ENCODE data around the gene LRMDA. TPM values are rescaled to one million over a fixed set of nuclear protein-coding genes. Genes with fewer than 3 reads are reported as not detected.

The LRMDA gene
- total RNA-seq, 1 experiment from 2014 or later: 1.2 TPM

GRCh38 chr10:76040107-76040829 lies 608.8 kb downstream of the LRMDA start:
- intact Hi-C loops (cut with micrococcal nuclease): no loop called here
- ATAC-seq (no peak), DNase-seq (no peak)
- Histone ChIP-seq H3K4me2 (ENCODE audit: low read length) (no peak overlapping the region), H3K9me3 (ENCODE audit: low read length) (peaks cover 18% of the 10 kb centered on the region), H3K27me3 (ENCODE audit: low read length) (peaks cover 49% of the 10 kb centered on the region), H3K9me2 (replicated peaks; ENCODE audit: low read length) (no peaks in the 10 kb centered on the region), H3F3A (ENCODE audit: low read length, unreplicated experiment) (no peaks in the 10 kb centered on the region), H3K27ac (ENCODE audit: low read length) (no peak overlapping the region), H2AFZ (ENCODE audit: low read length) (no peak overlapping the region), H3K9ac (ENCODE audit: low read length) (no peak overlapping the region), H3K36me3 (ENCODE audit: low read depth, low read length) (no peaks in the 10 kb centered on the region), H3K4me1 (ENCODE audit: insufficient read depth, low read length) (peaks cover 10% of the 10 kb centered on the region), H4K20me1 (ENCODE audit: low read length) (no peaks in the 10 kb centered on the region), H3K4me3 (ENCODE audit: low read length) (no peak overlapping the region), H3K79me2 (ENCODE audit: low read length) (no peaks in the 10 kb centered on the region)
- ChIA-PET CTCF (no interaction called here), POLR2A (ENCODE audit: unreplicated experiment) (no interaction called here)
- TF ChIP-seq EZH2 (IDR thresholded peaks at IDR 0.05; ENCODE audit: low read length, unreplicated experiment) (no peak), CTCF (conservative IDR thresholded peaks at IDR 0.05; ENCODE audit: low read depth, low read length) (no peak), EZH2phosphoT487 (IDR thresholded peaks at IDR 0.05; ENCODE audit: borderline replicate concordance, low read length) (no peak)
- no TSS peak for BruUV-seq (replicated peaks)

GRCh38 chr10:76040830-76041220 lies 609.4 kb downstream of the LRMDA start:
- Histone ChIP-seq H3K79me2 (ENCODE audit: low read length) (no peaks in the 10 kb centered on the region), H3K27me3 (ENCODE audit: low read length) (peaks cover 49% of the 10 kb centered on the region), H4K20me1 (ENCODE audit: low read length) (no peaks in the 10 kb centered on the region), H2AFZ (ENCODE audit: low read length) (no peak overlapping the region), H3K4me1 (ENCODE audit: insufficient read depth, low read length) (peaks cover 10% of the 10 kb centered on the region), H3K36me3 (ENCODE audit: low read depth, low read length) (no peaks in the 10 kb centered on the region), H3K4me2 (ENCODE audit: low read length) (no peak overlapping the region), H3K9ac (ENCODE audit: low read length) (no peak overlapping the region), H3K9me3 (ENCODE audit: low read length) (peaks cover 18% of the 10 kb centered on the region), H3F3A (ENCODE audit: low read length, unreplicated experiment) (no peaks in the 10 kb centered on the region), H3K4me3 (ENCODE audit: low read length) (no peak overlapping the region), H3K9me2 (replicated peaks; ENCODE audit: low read length) (no peaks in the 10 kb centered on the region), H3K27ac (ENCODE audit: low read length) (no peak overlapping the region)
- POLR2A ChIA-PET (ENCODE audit: unreplicated experiment): no interaction called here
- intact Hi-C loops (cut with micrococcal nuclease): no loop called here
- TF ChIP-seq CTCF (conservative IDR thresholded peaks at IDR 0.05; ENCODE audit: low read depth, low read length) (no peak), EZH2phosphoT487 (IDR thresholded peaks at IDR 0.05; ENCODE audit: borderline replicate concordance, low read length) (no peak), EZH2 (IDR thresholded peaks at IDR 0.05; ENCODE audit: low read length, unreplicated experiment) (no peak)
- ATAC-seq (no peak), DNase-seq (no peak)
- no TSS peak for BruUV-seq (replicated peaks)
- CTCF ChIA-PET: no interaction called here

GRCh38 chr10:76041551-76041950 lies 610.1 kb downstream of the LRMDA start:
- intact Hi-C loops (cut with micrococcal nuclease): no loop called here
- H3K4me3 ChIP-seq (ENCODE audit: low read length): no peak overlapping the region
- no peak overlapping the region for H2AFZ ChIP-seq (ENCODE audit: low read length)
- no peak overlapping the region for H3K4me2 ChIP-seq (ENCODE audit: low read length)
- no peak overlapping the region for H3K9ac ChIP-seq (ENCODE audit: low read length)
- no peaks in the 10 kb centered on the region for H3K79me2 ChIP-seq (ENCODE audit: low read length)
- ATAC-seq (no peak), DNase-seq (no peak)
- no peaks in the 10 kb centered on the region for H3K36me3 ChIP-seq (ENCODE audit: low read depth, low read length)
- no peaks in the 10 kb centered on the region for H3F3A ChIP-seq (ENCODE audit: low read length, unreplicated experiment)
- ChIA-PET CTCF (interaction anchor here (0.5 kb wide), 1 partner anchor 639 kb away, joined by 6 read pairs; no protein-coding TSS in a partner anchor), POLR2A (ENCODE audit: unreplicated experiment) (no interaction called here)
- peaks cover 18% of the 10 kb centered on the region for H3K9me3 ChIP-seq (ENCODE audit: low read length)
- H3K27me3 ChIP-seq (ENCODE audit: low read length): peaks cover 54% of the 10 kb centered on the region
- no peak overlapping the region for H3K27ac ChIP-seq (ENCODE audit: low read length)
- no peaks in the 10 kb centered on the region for H4K20me1 ChIP-seq (ENCODE audit: low read length)
- H3K4me1 ChIP-seq (ENCODE audit: insufficient read depth, low read length): peaks cover 8% of the 10 kb centered on the region
- H3K9me2 ChIP-seq (replicated peaks; ENCODE audit: low read length): no peaks in the 10 kb centered on the region
- TF ChIP-seq CTCF (conservative IDR thresholded peaks at IDR 0.05; ENCODE audit: low read depth, low read length): no peak
- no peak for TF ChIP-seq EZH2 (IDR thresholded peaks at IDR 0.05; ENCODE audit: low read length, unreplicated experiment)
- TF ChIP-seq EZH2phosphoT487 (IDR thresholded peaks at IDR 0.05; ENCODE audit: borderline replicate concordance, low read length): no peak
- no TSS peak for BruUV-seq (replicated peaks)
